GM19395 (cell line): ENCODE data around the gene CLIC3.

ENCODE experiments used
- ATAC-seq: cut with Tn5 transposase; IDR thresholded peaks from one replicate; pipeline ENCODE4 v1.9.1; 2021; ENCODE audit warnings: mild to moderate bottlenecking, moderate library complexity; ENCODE audit not compliant: unreplicated experiment

CLIC3 gene

GRCh38 chr9:136983656-136984314, 12.6 kb downstream of the CLIC3 start:
- ATAC-seq, result no peak

- ATAC-seq, result no peak
These were observed 13.2 kb downstream of the CLIC3 start for GRCh38 chr9:136983167-136983566.

- no peak for ATAC-seq
These were observed 13.9 kb downstream of the CLIC3 start, which contains the start of gene LCNL1 for GRCh38 chr9:136982232-136983051. TSS of gene LCNL1 (plus strand) at chr9:136982993. CDS start at chr9:136983587, 594 bp downstream.

- ATAC-seq, result no peak
These were observed 14.7 kb downstream of the CLIC3 start for GRCh38 chr9:136981588-136982231.

GRCh38 chr9:136980669-136981478, 15.5 kb downstream of the CLIC3 start:
- no peak for ATAC-seq

- no peak for ATAC-seq
These were observed 16.4 kb downstream of the CLIC3 start for GRCh38 chr9:136979769-136980587.

- ATAC-seq, result no peak
These were observed 17.4 kb downstream of the CLIC3 start for GRCh38 chr9:136978865-136979544.

- ATAC-seq, result no peak
These were observed 18.1 kb downstream of the CLIC3 start for GRCh38 chr9:136978073-136978864.

- ATAC-seq, result no peak
These were observed 18.7 kb downstream of the CLIC3 start for GRCh38 chr9:136977649-136978072.

GRCh38 chr9:136977223-136977622, 19.1 kb downstream of the CLIC3 start, which contains the start of gene PTGDS:
TSS of gene PTGDS (plus strand) at chr9:136977504. CDS start at chr9:136977579, 75 bp downstream.
- ATAC-seq, result no peak

- no peak for ATAC-seq
These were observed 20.7 kb downstream of the CLIC3 start for GRCh38 chr9:136975644-136976043.

- ATAC-seq, result no peak
These were observed 21.4 kb downstream of the CLIC3 start for GRCh38 chr9:136974817-136975535.

- no peak for ATAC-seq
These were observed 22.4 kb downstream of the CLIC3 start for GRCh38 chr9:136973618-136974617.

GRCh38 chr9:136972743-136973142, 23.6 kb downstream of the CLIC3 start:
- ATAC-seq, result no peak

- no peak for ATAC-seq
These were observed 24.0 kb downstream of the CLIC3 start for GRCh38 chr9:136972335-136972734.

- no peak for ATAC-seq
These were observed 24.6 kb downstream of the CLIC3 start for GRCh38 chr9:136971746-136972145.

- no peak for ATAC-seq
These were observed 26.0 kb downstream of the CLIC3 start for GRCh38 chr9:136970361-136970760.
